GM23248 (cell line): ENCODE results near the gene STRIP2. TPM values are rescaled to one million over a fixed set of nuclear protein-coding genes. Genes with fewer than 3 reads are reported as not detected.
"Not testable (repeated sequence)": the region's sequence is repeated elsewhere in the genome, so short reads cannot be mapped to it uniquely, and the experiment has no call there.

Experiments used
- DNase-seq: peaks from one replicate; pipeline ENCODE4 v3.0.0-alpha.2; 2015
- H2AFZ ChIP-seq: fragments of 200-600 bp; sonication (generic); 2 replicates; pipeline ENCODE4 v1.6.1; 2016; ENCODE audit warnings: antibody characterized with exemption
- H3F3A ChIP-seq: fragments of 200-600 bp; sonication (generic); 2 replicates; pipeline ENCODE4 v1.6.1; 2016; ENCODE audit warnings: mild to moderate bottlenecking, antibody characterized with exemption, mixed run types; ENCODE audit not compliant: insufficient read depth
- H3K27ac ChIP-seq: fragments of 200-600 bp; sonication (generic); 2 replicates; pipeline ENCODE4 v1.5.1; 2016; ENCODE audit warnings: mild to moderate bottlenecking
- H3K27me3 ChIP-seq: fragments of 200-600 bp; sonication (generic); replicated peaks from 2 replicates; pipeline ENCODE4 v1.6.1; 2016; ENCODE audit warnings: mild to moderate bottlenecking; ENCODE audit not compliant: insufficient read depth
- H3K36me3 ChIP-seq: fragments of 200-600 bp; sonication (generic); 2 replicates; pipeline ENCODE4 v1.6.1; 2016; ENCODE audit warnings: low read depth, mild to moderate bottlenecking
- H3K4me1 ChIP-seq: fragments of 200-600 bp; sonication (generic); 2 replicates; pipeline ENCODE4 v1.6.1; 2016; ENCODE audit warnings: mild to moderate bottlenecking; ENCODE audit not compliant: insufficient read depth
- H3K4me2 ChIP-seq: fragments of 200-600 bp; sonication (generic); one replicate; pipeline ENCODE4 v1.6.1; 2016; ENCODE audit warnings: mild to moderate bottlenecking; ENCODE audit not compliant: unreplicated experiment
- H3K4me3 ChIP-seq: fragments of 200-600 bp; sonication (generic); 2 replicates; pipeline ENCODE4 v1.5.1; 2016; ENCODE audit warnings: mild to moderate bottlenecking
- H3K79me2 ChIP-seq: fragments of 200-600 bp; sonication (generic); 2 replicates; pipeline ENCODE4 v1.6.1; 2016; ENCODE audit warnings: mild to moderate bottlenecking; ENCODE audit not compliant: insufficient read depth
- H3K9ac ChIP-seq: fragments of 200-600 bp; sonication (generic); 2 replicates; pipeline ENCODE4 v1.6.1; 2016; ENCODE audit warnings: mild to moderate bottlenecking
- H3K9me2 ChIP-seq: fragments of 200-600 bp; sonication (generic); 2 replicates; pipeline ENCODE4 v1.6.1; 2016; ENCODE audit warnings: mixed run types, mild to moderate bottlenecking, moderate library complexity; ENCODE audit not compliant: insufficient read depth
- H3K9me3 ChIP-seq: fragments of 200-600 bp; sonication (generic); one replicate; pipeline ENCODE4 v1.6.1; 2017; ENCODE audit warnings: low read depth
- H4K20me1 ChIP-seq: fragments of 200-600 bp; sonication (generic); 2 replicates; pipeline ENCODE4 v1.6.0; 2016; ENCODE audit not compliant: insufficient read depth
- EZH2 ChIP-seq: fragments of 200-600 bp; sonication (generic); IDR thresholded peaks from 2 replicates; pipeline ENCODE4 v1.6.1; 2018; ENCODE audit warnings: antibody characterized with exemption, mild to moderate bottlenecking; ENCODE audit not compliant: insufficient read depth, poor library complexity, severe bottlenecking
- EZH2phosphoT487 ChIP-seq: fragments of 200-600 bp; sonication (generic); IDR thresholded peaks from 2 replicates; pipeline ENCODE4 v1.6.1; 2018; ENCODE audit warnings: antibody characterized with exemption, moderate library complexity, mild to moderate bottlenecking, low read depth; ENCODE audit not compliant: insufficient read depth
- WGBS, 2 experiments: methylation state at CpG; one replicate each; pipeline ENCODE4 v1.1.6; 2015 to 2017; ENCODE audit warnings: low lambda C conversion rate in 2 of 2, low coverage in 1 of 2; ENCODE audit errors: missing lambda C conversion rate in 2 of 2; 5-methylcytosine and 5-hydroxymethylcytosine counted together
- in situ Hi-C: fragments of 300-500 bp; cut with MboI; formaldehyde crosslinking; loops from 2 replicates; pipeline ENCODE4 v1.15.0; 2020
- polyA plus RNA-seq: library from polyadenylated mRNA; unstranded; fragments of >200 nt; fragmentation: Nextera tagmentation; extraction: Ambion mirVana; gene quantifications from 2 replicates; pipeline ENCODE4 v1.2.1, GENCODE V29; 2016
- total RNA-seq: library from RNA; depleted of rRNA; stranded (reverse); fragments of >200 nt; shearing (Covaris generic); gene quantifications from 2 replicates; pipeline ENCODE4 v1.2.3, GENCODE V29; 2014

STRIP2 gene
- total and polyA plus RNA-seq, 2 experiments from 2014 or later = 1.5 to 2.2 TPM

- DNase-seq = no peak
- H3K79me2 ChIP-seq = no peaks in the 10 kb centered on the region
- TF ChIP-seq EZH2phosphoT487 (no peak), EZH2 (no peak)
- H3K4me1 ChIP-seq = no peaks in the 10 kb centered on the region
- H3K27me3 ChIP-seq = no peaks in the 10 kb centered on the region
- H3K27ac ChIP-seq = no peak overlapping the region
- in situ Hi-C loops = loop anchor here (10.0 to 25.0 kb wide), 2 partner anchors 255 to 532 kb away; partner anchors contain the start of gene AHCYL2
- no peak overlapping the region for H3K4me3 ChIP-seq
- no peaks in the 10 kb centered on the region for H3K36me3 ChIP-seq
- no peak overlapping the region for H2AFZ ChIP-seq
- WGBS, 2 experiments = 76 to 78% methylated on average over 1 of the region's 1 CpG
- no peak overlapping the region for H3K9ac ChIP-seq
- H4K20me1 ChIP-seq = no peaks in the 10 kb centered on the region
- H3K9me2 ChIP-seq = no peaks in the 10 kb centered on the region
- no peaks in the 10 kb centered on the region for H3K9me3 ChIP-seq
- H3K4me2 ChIP-seq = no peak overlapping the region
- H3F3A ChIP-seq = no peaks in the 10 kb centered on the region
Observed at GRCh38 chr7:129479831-129480230, 45.6 kb downstream of the STRIP2 start.

GRCh38 chr7:129480674-129481363 is 46.6 kb downstream of the STRIP2 start:
- H3K9me2 ChIP-seq = no peaks in the 10 kb centered on the region
- H3F3A ChIP-seq = no peaks in the 10 kb centered on the region
- H3K4me2 ChIP-seq = no peak overlapping the region
- WGBS, 2 experiments = 89 to 90% methylated on average over 6 of the region's 6 CpGs
- H3K9ac ChIP-seq = no peak overlapping the region
- no peak for DNase-seq
- in situ Hi-C loops = loop anchor here (10.0 to 25.0 kb wide), 2 partner anchors 256 to 531 kb away; partner anchors contain the start of gene AHCYL2
- no peaks in the 10 kb centered on the region for H3K27me3 ChIP-seq
- H4K20me1 ChIP-seq = no peaks in the 10 kb centered on the region
- H3K9me3 ChIP-seq = no peaks in the 10 kb centered on the region
- H3K4me3 ChIP-seq = no peak overlapping the region
- no peaks in the 10 kb centered on the region for H3K36me3 ChIP-seq
- TF ChIP-seq EZH2 = no peak
- TF ChIP-seq EZH2phosphoT487 = no peak
- H3K27ac ChIP-seq = no peak overlapping the region
- no peaks in the 10 kb centered on the region for H3K4me1 ChIP-seq
- no peak overlapping the region for H2AFZ ChIP-seq
- no peaks in the 10 kb centered on the region for H3K79me2 ChIP-seq

GRCh38 chr7:129481376-129481775 is 47.1 kb downstream of the STRIP2 start:
- not testable (repeated sequence) for H3K4me3 ChIP-seq, H3K9me3 ChIP-seq, H3K27me3 ChIP-seq, H3K79me2 ChIP-seq, H3F3A ChIP-seq, H4K20me1 ChIP-seq, H2AFZ ChIP-seq, H3K9ac ChIP-seq, DNase-seq, H3K36me3 ChIP-seq, H3K4me2 ChIP-seq, H3K9me2 ChIP-seq, H3K27ac ChIP-seq, H3K4me1 ChIP-seq
- whole genome bisulfite sequencing, 2 experiments = 97 to 98% methylated on average over 6 of the region's 6 CpGs
- in situ Hi-C loops = loop anchor here (10.0 to 25.0 kb wide), 2 partner anchors 257 to 531 kb away; partner anchors contain the start of gene AHCYL2

GRCh38 chr7:129482781-129483180 is 48.5 kb downstream of the STRIP2 start:
- Histone ChIP-seq H3K4me1 (no peaks in the 10 kb centered on the region), H3K36me3 (no peaks in the 10 kb centered on the region), H3K9ac (no peak overlapping the region), H3K9me3 (no peaks in the 10 kb centered on the region), H2AFZ (no peak overlapping the region), H3K27ac (no peak overlapping the region), H3K4me3 (no peak overlapping the region), H3F3A (no peaks in the 10 kb centered on the region), H3K9me2 (no peaks in the 10 kb centered on the region), H3K27me3 (no peaks in the 10 kb centered on the region), H4K20me1 (no peaks in the 10 kb centered on the region), H3K4me2 (no peak overlapping the region), H3K79me2 (no peaks in the 10 kb centered on the region)
- no peak for TF ChIP-seq EZH2phosphoT487
- TF ChIP-seq EZH2 = no peak
- no peak for DNase-seq
- 88 to 90% methylated on average over 8 of the region's 8 CpGs for WGBS, 2 experiments
- in situ Hi-C loops = loop anchor here (10.0 to 25.0 kb wide), 2 partner anchors 258 to 530 kb away; partner anchors contain the start of gene AHCYL2
